ENCODE results near the gene ZNF792. TPM values are rescaled to one million over a fixed set of nuclear protein-coding genes. Genes with fewer than 3 reads are reported as not detected.
"Not testable (repeated sequence)": the region's sequence is repeated elsewhere in the genome, so short reads cannot be mapped to it uniquely, and the experiment has no call there.

ZNF792 gene
- total RNA-seq, 1 donor from 2014 or later: 7.8 TPM

DNA sequence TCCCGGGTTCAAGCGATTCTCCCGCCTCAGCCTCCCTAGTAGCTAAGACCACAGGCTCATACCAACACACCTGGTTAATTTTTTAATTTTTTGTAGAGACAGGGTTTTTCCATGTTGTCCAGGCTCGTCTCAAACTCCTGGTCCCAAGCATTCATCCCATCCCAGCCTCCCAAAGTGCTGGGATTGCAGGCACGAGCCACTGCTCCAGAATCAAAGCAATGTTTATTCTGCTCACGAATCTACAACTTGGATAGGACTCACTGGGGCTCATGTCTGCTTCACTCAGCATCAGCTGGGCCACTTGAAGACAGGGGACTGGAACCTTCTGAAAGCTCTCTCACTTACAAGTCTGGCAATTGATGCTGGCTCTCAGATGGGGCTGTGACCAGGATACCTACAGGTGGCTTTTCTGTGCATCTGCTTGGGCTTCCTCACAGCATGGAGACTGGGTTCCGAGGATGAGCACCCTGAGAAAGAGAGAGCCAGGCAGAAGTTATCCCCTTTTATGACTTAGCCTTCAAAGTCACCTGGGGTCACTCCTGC lies 8.2 kb upstream of the ZNF792 start:
- Histone ChIP-seq H3K4me1 (ENCODE audit: control insufficient read depth in 3 of 3, insufficient read depth in 3 of 3, low read length in 3 of 3) (peaks cover 3 to 10% (median 3%) of the 10 kb centered on the region in 3 donors), H3K27ac (ENCODE audit: low read depth, low read length) (no peak overlapping the region), H3K27me3 (ENCODE audit: control insufficient read depth in 3 of 3, insufficient read depth in 3 of 3, low read length in 3 of 3) (no peaks in the 10 kb centered on the region), H3K9ac (ENCODE audit: low read depth in 1 of 3, low read length in 3 of 3) (no peak overlapping the region), H3K4me3 (ENCODE audit: low read length in 3 of 3) (no peak overlapping the region), H3K36me3 (ENCODE audit: control insufficient read depth in 3 of 3, insufficient read depth in 3 of 3, low read length in 3 of 3) (no peaks in the 10 kb centered on the region), H3K9me3 (ENCODE audit: control insufficient read depth in 3 of 3, low read length in 3 of 3) (peaks cover 0 to 3% (median 0%) of the 10 kb centered on the region in 3 donors)

DNA sequence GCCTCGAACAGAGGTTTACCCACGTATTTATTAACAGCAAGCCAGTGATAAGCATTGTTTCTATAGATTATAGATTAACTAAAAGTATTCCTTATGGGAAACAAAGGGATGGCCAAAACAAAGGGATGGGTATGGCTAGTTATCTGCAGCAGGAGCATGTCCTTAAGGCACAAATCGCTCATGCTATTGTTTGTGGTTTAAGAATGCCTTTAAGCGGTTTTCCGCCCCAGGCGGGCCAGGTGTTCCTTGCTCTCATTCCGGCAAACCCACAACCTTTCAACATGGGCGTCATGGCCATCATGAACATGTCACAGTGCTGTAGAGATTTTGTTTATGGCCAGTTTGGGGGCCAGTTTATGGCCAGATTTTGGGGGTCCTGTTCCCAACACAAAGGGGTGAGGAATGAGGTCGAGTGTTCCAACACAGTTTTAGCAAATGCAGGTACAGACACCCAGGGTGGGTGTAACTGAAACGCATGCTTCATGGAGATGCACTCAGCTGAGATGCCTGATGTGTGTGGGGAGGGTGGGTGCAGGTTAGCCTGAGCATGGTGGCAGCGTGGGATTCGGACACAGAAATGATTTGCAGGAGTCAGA lies 6.3 kb upstream of the ZNF792 start:
- not testable (repeated sequence) for H3K27me3 ChIP-seq (ENCODE audit: control insufficient read depth in 3 of 3, insufficient read depth in 3 of 3, low read length in 3 of 3); H3K9me3 ChIP-seq (ENCODE audit: control insufficient read depth in 3 of 3, low read length in 3 of 3); H3K27ac ChIP-seq (ENCODE audit: low read depth, low read length); H3K36me3 ChIP-seq (ENCODE audit: control insufficient read depth in 3 of 3, insufficient read depth in 3 of 3, low read length in 3 of 3); H3K4me3 ChIP-seq (ENCODE audit: low read length in 3 of 3); H3K4me1 ChIP-seq (ENCODE audit: control insufficient read depth in 3 of 3, insufficient read depth in 3 of 3, low read length in 3 of 3); H3K9ac ChIP-seq (ENCODE audit: low read depth in 1 of 3, low read length in 3 of 3)

DNA sequence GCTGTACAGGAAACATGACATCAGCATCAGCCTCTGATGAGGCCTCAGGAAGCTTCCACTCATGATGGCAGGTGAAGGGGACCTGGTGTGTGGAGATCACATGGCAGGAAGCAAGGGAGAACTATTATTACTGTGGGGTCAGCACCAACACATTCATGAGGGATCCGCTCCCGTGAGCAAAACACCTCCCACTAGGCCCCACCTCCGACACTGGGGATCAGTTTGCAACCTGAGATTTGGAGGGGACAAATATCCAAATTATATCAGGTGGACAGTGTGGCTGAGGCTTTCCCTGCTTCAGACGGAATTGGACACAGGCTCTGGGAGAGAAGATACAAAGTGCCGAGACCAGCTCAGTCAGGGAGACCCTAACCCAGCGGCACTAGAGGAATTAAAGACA lies 5.7 kb upstream of the ZNF792 start:
- Histone ChIP-seq H3K9me3 (ENCODE audit: control insufficient read depth in 3 of 3, low read length in 3 of 3) (no peaks in the 10 kb centered on the region), H3K4me1 (ENCODE audit: control insufficient read depth in 3 of 3, insufficient read depth in 3 of 3, low read length in 3 of 3) (peaks cover 3 to 10% (median 3%) of the 10 kb centered on the region in 3 donors), H3K36me3 (ENCODE audit: control insufficient read depth in 3 of 3, insufficient read depth in 3 of 3, low read length in 3 of 3) (no peaks in the 10 kb centered on the region), H3K9ac (ENCODE audit: low read depth in 1 of 3, low read length in 3 of 3) (no peak overlapping the region), H3K27me3 (ENCODE audit: control insufficient read depth in 3 of 3, insufficient read depth in 3 of 3, low read length in 3 of 3) (no peaks in the 10 kb centered on the region), H3K4me3 (ENCODE audit: low read length in 3 of 3) (no peak overlapping the region), H3K27ac (ENCODE audit: low read depth, low read length) (no peak overlapping the region)

DNA sequence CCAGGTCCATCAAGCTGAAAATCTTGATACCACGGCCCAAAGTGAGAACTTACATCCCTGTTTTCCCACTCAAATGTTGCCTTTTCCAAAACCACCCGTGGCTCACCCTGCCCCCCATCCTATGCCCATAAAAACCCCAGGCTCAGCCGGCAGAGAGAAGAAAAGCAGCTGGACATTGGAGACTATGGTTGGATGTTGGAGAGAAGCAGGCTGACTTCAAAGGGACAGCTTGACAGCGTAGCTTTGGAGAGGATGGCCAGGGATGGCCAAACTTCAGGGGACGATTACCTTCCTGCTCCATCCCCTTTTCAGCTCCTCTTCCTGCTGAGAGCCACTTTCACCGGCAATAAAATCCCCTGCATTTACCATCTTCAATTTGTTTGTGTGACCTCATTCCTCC lies 3.5 kb upstream of the ZNF792 start:
- no peaks in the 10 kb centered on the region for H3K9me3 ChIP-seq (ENCODE audit: control insufficient read depth in 3 of 3, low read length in 3 of 3)
- no peak overlapping the region for H3K4me3 ChIP-seq (ENCODE audit: low read length in 3 of 3)
- H3K9ac ChIP-seq (ENCODE audit: low read depth in 1 of 3, low read length in 3 of 3): no peak overlapping the region
- no peak overlapping the region for H3K27ac ChIP-seq (ENCODE audit: low read depth, low read length)
- H3K4me1 ChIP-seq (ENCODE audit: control insufficient read depth in 3 of 3, insufficient read depth in 3 of 3, low read length in 3 of 3): peaks cover 9 to 12% (median 9%) of the 10 kb centered on the region in 3 donors
- no peaks in the 10 kb centered on the region for H3K36me3 ChIP-seq (ENCODE audit: control insufficient read depth in 3 of 3, insufficient read depth in 3 of 3, low read length in 3 of 3)
- H3K27me3 ChIP-seq (ENCODE audit: control insufficient read depth in 3 of 3, insufficient read depth in 3 of 3, low read length in 3 of 3): no peaks in the 10 kb centered on the region

GRCh38 chr19:34965505-34965904 lies 1.5 kb upstream of the ZNF792 start:
- Histone ChIP-seq H3K4me1 (ENCODE audit: control insufficient read depth in 3 of 3, insufficient read depth in 3 of 3, low read length in 3 of 3) (peaks cover 13 to 21% (median 15%) of the 10 kb centered on the region in 3 donors), H3K36me3 (ENCODE audit: control insufficient read depth in 3 of 3, insufficient read depth in 3 of 3, low read length in 3 of 3) (peaks cover 7 to 11% (median 9%) of the 10 kb centered on the region in 3 donors)
- not testable (repeated sequence) for H3K27ac ChIP-seq (ENCODE audit: low read depth, low read length); H3K9me3 ChIP-seq (ENCODE audit: control insufficient read depth in 3 of 3, low read length in 3 of 3); H3K9ac ChIP-seq (ENCODE audit: low read depth in 1 of 3, low read length in 3 of 3); H3K27me3 ChIP-seq (ENCODE audit: control insufficient read depth in 3 of 3, insufficient read depth in 3 of 3, low read length in 3 of 3); H3K4me3 ChIP-seq (ENCODE audit: low read length in 3 of 3)

DNA sequence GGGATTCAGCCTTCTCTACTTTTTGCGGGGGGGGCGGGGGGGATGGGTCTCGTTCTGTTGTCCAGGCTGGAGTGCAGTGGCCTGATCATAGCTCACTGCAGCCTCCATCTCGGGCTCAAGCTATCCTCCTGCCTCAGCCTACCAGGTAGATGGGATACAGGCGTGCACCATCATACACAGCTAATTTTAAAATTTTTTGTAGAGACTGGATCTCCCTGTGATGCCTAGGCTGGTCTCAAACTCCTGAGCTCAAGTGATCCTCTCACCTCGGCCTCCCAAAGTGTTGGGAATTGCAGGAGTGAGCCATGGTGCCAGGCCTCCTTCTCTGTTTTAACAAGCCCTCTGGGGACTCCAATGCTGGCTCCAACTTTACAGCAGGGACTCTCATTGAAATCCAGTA lies 569 bp upstream of the ZNF792 start:
- Histone ChIP-seq H3K36me3 (ENCODE audit: control insufficient read depth in 3 of 3, insufficient read depth in 3 of 3, low read length in 3 of 3) (peaks cover 16 to 20% (median 18%) of the 10 kb centered on the region in 3 donors), H3K4me1 (ENCODE audit: control insufficient read depth in 3 of 3, insufficient read depth in 3 of 3, low read length in 3 of 3) (peaks cover 13 to 21% (median 15%) of the 10 kb centered on the region in 3 donors), H3K27me3 (ENCODE audit: control insufficient read depth in 3 of 3, insufficient read depth in 3 of 3, low read length in 3 of 3) (no peaks in the 10 kb centered on the region), H3K4me3 (ENCODE audit: low read length in 3 of 3) (no peak overlapping the region), H3K27ac (ENCODE audit: low read depth, low read length) (no peak overlapping the region), H3K9ac (ENCODE audit: low read depth in 1 of 3, low read length in 3 of 3) (no peak overlapping the region), H3K9me3 (ENCODE audit: control insufficient read depth in 3 of 3, low read length in 3 of 3) (peaks cover 9 to 18% (median 11%) of the 10 kb centered on the region in 3 donors)

GRCh38 chr19:34962687-34963572 lies 1.1 kb downstream of the ZNF792 start:
- Histone ChIP-seq H3K9ac (ENCODE audit: low read depth in 1 of 3, low read length in 3 of 3) (peak overlapping the region; percentile 77 to 89 (median 82)), H3K27ac (ENCODE audit: low read depth, low read length) (peak overlapping the region; percentile 37), H3K9me3 (ENCODE audit: control insufficient read depth in 3 of 3, low read length in 3 of 3) (peaks cover 25 to 34% (median 28%) of the 10 kb centered on the region in 3 donors), H3K4me3 (ENCODE audit: low read length in 3 of 3) (peak overlapping the region; percentile 81 to 83 (median 82)), H3K27me3 (ENCODE audit: control insufficient read depth in 3 of 3, insufficient read depth in 3 of 3, low read length in 3 of 3) (no peaks in the 10 kb centered on the region), H3K4me1 (ENCODE audit: control insufficient read depth in 3 of 3, insufficient read depth in 3 of 3, low read length in 3 of 3) (peaks cover 13 to 21% (median 15%) of the 10 kb centered on the region in 3 donors), H3K36me3 (ENCODE audit: control insufficient read depth in 3 of 3, insufficient read depth in 3 of 3, low read length in 3 of 3) (peaks cover 32 to 37% (median 35%) of the 10 kb centered on the region in 3 donors)

DNA sequence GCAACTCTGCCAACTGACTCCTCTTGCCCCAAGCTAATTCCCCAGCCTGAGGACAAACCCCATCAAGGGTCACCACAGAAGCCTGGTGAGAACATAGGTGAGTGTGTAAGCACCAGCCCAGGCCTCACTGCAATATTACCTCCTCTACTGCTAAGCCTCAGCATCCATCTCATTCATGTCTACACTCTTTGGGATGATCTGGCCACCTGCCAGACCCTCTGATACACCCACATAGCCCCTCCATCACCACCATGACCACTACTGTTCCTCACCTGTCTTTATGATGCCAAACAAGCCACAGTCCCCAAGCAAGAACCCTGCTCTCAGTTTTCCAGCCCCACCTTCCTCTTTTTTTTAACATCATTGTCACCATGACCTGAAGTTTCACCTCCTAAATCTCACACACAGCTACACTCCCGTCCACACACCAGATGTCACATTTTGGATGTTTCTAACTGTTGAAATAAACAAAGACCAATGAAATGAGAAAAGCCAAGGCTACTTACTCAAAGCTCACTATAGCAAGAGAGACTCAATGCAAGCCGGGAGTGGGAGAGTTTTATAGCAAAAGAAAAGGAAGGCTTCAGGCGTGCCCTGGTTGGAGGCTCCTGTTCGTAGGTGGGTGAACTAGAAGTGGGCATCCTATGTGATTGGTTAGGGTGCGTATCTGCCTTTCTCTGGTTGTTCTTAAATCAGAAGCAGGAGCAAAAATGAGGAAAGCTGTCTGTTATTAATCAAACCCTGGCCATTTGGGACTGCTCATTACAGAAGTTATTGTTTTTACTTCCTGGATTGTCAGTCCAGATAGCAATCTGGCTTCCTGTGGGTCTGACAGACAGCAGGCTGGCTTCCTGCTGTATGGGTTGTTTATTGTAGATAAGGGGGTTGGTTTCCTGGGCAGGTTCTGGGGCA lies 2.0 kb downstream of the ZNF792 start:
- Histone ChIP-seq H3K9me3 (ENCODE audit: control insufficient read depth in 3 of 3, low read length in 3 of 3) (peaks cover 34 to 43% (median 37%) of the 10 kb centered on the region in 3 donors), H3K27me3 (ENCODE audit: control insufficient read depth in 3 of 3, insufficient read depth in 3 of 3, low read length in 3 of 3) (no peaks in the 10 kb centered on the region), H3K9ac (ENCODE audit: low read depth in 1 of 3, low read length in 3 of 3) (peak overlapping the region in 1 of 3 donors; percentile 3), H3K27ac (ENCODE audit: low read depth, low read length) (no peak overlapping the region), H3K4me1 (ENCODE audit: control insufficient read depth in 3 of 3, insufficient read depth in 3 of 3, low read length in 3 of 3) (peaks cover 13 to 21% (median 15%) of the 10 kb centered on the region in 3 donors), H3K4me3 (ENCODE audit: low read length in 3 of 3) (peak overlapping the region; percentile 54 to 82 (median 54)), H3K36me3 (ENCODE audit: control insufficient read depth in 3 of 3, insufficient read depth in 3 of 3, low read length in 3 of 3) (peaks cover 41 to 46% (median 44%) of the 10 kb centered on the region in 3 donors)

- no peak overlapping the region for H3K9ac ChIP-seq (ENCODE audit: low read depth in 1 of 3, low read length in 3 of 3)
- no peak overlapping the region for H3K27ac ChIP-seq (ENCODE audit: low read depth, low read length)
- peaks cover 38 to 51% (median 45%) of the 10 kb centered on the region in 3 donors for H3K9me3 ChIP-seq (ENCODE audit: control insufficient read depth in 3 of 3, low read length in 3 of 3)
- peak overlapping the region; percentile 17 to 22 (median 19) for H3K4me3 ChIP-seq (ENCODE audit: low read length in 3 of 3)
- peaks cover 13 to 21% (median 15%) of the 10 kb centered on the region in 3 donors for H3K4me1 ChIP-seq (ENCODE audit: control insufficient read depth in 3 of 3, insufficient read depth in 3 of 3, low read length in 3 of 3)
- H3K27me3 ChIP-seq (ENCODE audit: control insufficient read depth in 3 of 3, insufficient read depth in 3 of 3, low read length in 3 of 3): no peaks in the 10 kb centered on the region
- peaks cover 49 to 54% (median 51%) of the 10 kb centered on the region in 3 donors for H3K36me3 ChIP-seq (ENCODE audit: control insufficient read depth in 3 of 3, insufficient read depth in 3 of 3, low read length in 3 of 3)
Observed at GRCh38 chr19:34960940-34961679, 2.9 kb downstream of the ZNF792 start.
